Activated naive CD4-positive, alpha-beta T cell treated with Interleukin-2 at 50 U/mL for 16 hours (primary cell): Measurements from ENCODE around the gene IL15RA.
"Not testable (repeated sequence)": the region's sequence is repeated elsewhere in the genome, so short reads cannot be mapped to it uniquely, and the experiment has no call there.

ENCODE experiments used
- DNase-seq: peaks from one replicate; pipeline ENCODE4 v3.0.0-alpha.2; 2020

IL15RA gene

GRCh38 chr10:5918763-5919162 is 58.6 kb downstream of the IL15RA start:
- DNase-seq, result no peak

DNA sequence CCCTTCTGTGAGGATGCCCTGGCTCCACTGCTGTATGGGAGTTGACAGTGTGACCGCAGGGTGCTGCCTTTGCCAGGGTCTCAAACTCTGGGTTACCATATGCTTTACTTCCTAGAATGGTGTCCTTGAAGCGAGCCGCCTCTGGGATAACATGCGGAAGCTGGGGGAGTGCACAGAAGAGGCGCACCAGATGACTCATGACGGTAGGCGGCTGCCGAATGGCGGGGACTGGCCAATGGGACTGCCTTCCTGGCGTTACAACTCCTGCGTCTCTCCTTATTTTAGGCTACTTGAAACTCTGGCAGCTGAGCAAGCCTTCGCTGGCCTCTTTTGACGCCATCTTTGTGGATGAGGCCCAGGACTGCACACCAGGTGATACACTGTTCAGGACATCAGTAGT is 60.0 kb downstream of the IL15RA start:
- DNase-seq, result no peak

GRCh38 chr10:5915451-5915850 is 61.9 kb downstream of the IL15RA start:
- DNase-seq, result no peak

GRCh38 chr10:5913736-5914135 is 63.6 kb downstream of the IL15RA start:
- no peak for DNase-seq

GRCh38 chr10:5911670-5912069 is 65.7 kb downstream of the IL15RA start:
- DNase-seq, result no peak

GRCh38 chr10:5910323-5911100 is 66.8 kb downstream of the IL15RA start:
- no peak for DNase-seq

DNA sequence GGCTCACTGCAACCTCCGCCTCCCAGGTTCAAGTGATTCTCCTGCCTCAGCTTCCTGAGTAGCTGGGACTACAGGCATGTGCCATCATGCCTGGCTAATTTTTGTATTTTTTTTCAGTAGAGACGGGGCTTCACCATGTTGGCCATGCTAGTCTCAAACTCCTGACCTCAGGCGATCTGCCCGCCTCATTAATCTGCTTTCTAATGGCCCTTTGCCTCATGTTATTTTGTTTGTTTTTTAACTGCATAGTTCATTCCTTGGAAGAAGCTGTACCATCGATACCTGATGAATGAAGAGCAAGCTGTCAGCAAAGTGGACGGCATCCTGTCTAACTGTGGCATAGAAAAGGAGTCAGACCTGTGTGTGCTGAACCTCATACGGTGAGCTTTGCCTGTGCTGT is 68.7 kb downstream of the IL15RA start:
- not testable (repeated sequence) for DNase-seq

DNA sequence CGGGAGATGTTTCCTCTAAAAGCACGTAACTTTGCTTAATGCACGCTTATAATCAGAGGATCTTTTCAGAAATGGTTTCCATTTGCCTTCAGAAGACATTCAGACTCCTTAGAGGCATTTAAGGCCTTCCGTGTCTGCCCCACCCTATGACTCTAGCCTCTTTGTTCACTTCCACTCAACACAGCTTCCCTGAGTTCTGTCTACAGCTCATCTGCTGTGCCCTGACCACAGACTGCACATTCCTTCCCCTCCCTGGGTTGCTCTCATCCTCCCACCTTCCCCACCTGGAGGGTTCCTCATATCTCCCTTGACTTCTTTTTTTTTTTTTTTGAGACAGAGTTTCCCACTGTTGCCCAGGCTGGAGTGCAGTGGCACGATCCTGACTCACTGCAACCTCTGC is 70.7 kb downstream of the IL15RA start:
- DNase-seq, result no peak

DNA sequence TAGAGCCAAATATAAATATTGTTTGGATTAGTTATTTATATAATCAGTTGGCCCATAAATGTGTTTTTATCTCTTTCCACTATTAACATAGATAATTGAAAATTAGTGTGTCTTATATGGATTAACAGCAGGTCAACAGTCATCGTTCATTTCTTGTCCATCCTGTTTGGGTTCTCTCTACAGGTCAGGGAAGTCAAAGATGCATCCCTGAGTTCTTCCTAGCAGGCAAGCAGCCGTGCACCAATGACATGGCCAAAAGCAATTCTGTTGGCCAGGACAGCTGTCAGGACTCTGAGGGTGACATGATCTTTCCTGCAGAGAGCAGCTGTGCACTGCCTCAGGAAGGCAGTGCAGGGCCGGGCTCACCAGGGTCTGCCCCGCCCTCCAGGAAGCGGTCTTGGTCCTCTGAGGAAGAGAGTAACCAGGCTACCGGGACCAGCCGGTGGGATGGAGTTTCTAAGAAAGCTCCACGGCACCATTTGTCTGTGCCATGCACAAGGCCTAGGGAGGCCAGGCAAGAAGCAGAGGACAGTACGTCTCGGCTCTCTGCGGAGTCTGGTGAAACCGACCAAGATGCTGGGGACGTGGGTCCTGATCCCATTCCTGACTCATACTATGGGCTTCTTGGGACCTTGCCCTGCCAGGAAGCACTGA is 71.4 kb downstream of the IL15RA start:
- no peak for DNase-seq

- no peak for DNase-seq
These were observed 73.1 kb downstream of the IL15RA start for GRCh38 chr10:5904227-5904626.

GRCh38 chr10:5903563-5903962 is 73.8 kb downstream of the IL15RA start:
- no peak for DNase-seq

DNA sequence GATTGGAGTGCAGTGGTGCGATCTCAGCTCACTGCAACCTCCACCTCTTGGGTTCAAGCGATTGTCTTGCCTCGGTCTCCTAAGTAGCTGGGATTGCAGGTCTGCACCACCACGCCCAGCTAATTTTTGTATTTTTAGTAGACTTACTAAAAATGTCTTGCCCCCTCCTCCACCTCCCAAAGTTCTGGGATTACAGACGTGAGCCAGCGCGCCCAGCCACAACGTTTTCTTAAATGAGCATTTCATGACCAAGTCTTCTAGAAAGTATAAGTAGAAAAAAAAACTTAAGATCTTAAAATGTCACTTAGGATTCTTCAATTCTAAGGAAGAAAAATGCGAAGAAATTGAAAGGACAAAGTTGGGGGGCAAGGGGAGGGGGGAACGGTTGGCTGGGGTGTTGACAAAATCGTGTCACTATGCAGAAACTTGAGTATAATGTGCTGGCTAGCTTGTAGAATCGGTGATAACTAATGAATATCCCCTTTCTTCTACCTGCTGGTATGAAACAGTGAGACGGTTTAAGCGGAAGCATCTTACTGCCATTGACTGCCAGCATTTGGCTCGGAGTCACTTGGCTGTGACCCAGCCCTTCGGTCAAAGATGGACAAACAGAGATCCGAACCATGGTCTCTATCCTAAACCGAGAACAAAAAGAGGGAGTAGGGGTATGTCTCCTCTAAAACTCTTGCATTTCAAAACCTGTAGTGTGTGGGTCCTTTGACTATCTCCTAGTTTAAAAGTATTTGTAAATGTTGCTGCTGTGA is 74.7 kb downstream of the IL15RA start:
- no peak for DNase-seq
